ENCODE data around the gene P3H2.

P3H2 gene

GRCh38 chr3:190012314-190012782 lies 108.3 kb downstream of the P3H2 start:
- DNase-seq, result no peak

GRCh38 chr3:190010486-190010885 lies 110.2 kb downstream of the P3H2 start:
- DNase-seq, result no peak

- no peak for DNase-seq
These were observed 111.1 kb downstream of the P3H2 start for GRCh38 chr3:190009614-190010013.

GRCh38 chr3:190008432-190008831 lies 112.3 kb downstream of the P3H2 start:
- DNase-seq, result no peak

- DNase-seq, result no peak
These were observed 115.2 kb downstream of the P3H2 start for GRCh38 chr3:190005343-190006113.

GRCh38 chr3:190004656-190005055 lies 116.0 kb downstream of the P3H2 start:
- DNase-seq, result no peak

GRCh38 chr3:190003681-190004123 lies 117.0 kb downstream of the P3H2 start:
- no peak for DNase-seq

GRCh38 chr3:190003068-190003467 lies 117.6 kb downstream of the P3H2 start:
- no peak for DNase-seq

GRCh38 chr3:190001426-190001825 lies 119.3 kb downstream of the P3H2 start:
- no peak for DNase-seq

- DNase-seq, result no peak
These were observed 119.9 kb downstream of the P3H2 start for GRCh38 chr3:190000861-190001196.

- DNase-seq, result no peak
These were observed 120.4 kb downstream of the P3H2 start for GRCh38 chr3:190000187-190000860.

- no peak for DNase-seq
These were observed 121.0 kb downstream of the P3H2 start for GRCh38 chr3:189999718-190000117.

GRCh38 chr3:189995129-189995528 lies 125.6 kb downstream of the P3H2 start:
- no peak for DNase-seq

GRCh38 chr3:189990826-189991225 lies 129.9 kb downstream of the P3H2 start:
- no peak for DNase-seq

- no peak for DNase-seq
These were observed 131.8 kb downstream of the P3H2 start for GRCh38 chr3:189988854-189989253.

GRCh38 chr3:189988322-189988721 lies 132.4 kb downstream of the P3H2 start:
- DNase-seq, result no peak

- DNase-seq, result no peak
These were observed 134.7 kb downstream of the P3H2 start for GRCh38 chr3:189985948-189986347.

GRCh38 chr3:189983612-189984011 lies 137.1 kb downstream of the P3H2 start:
- DNase-seq, result no peak

GRCh38 chr3:189982321-189982945 lies 138.3 kb downstream of the P3H2 start:
- DNase-seq, result no peak

- no peak for DNase-seq
These were observed 139.0 kb downstream of the P3H2 start for GRCh38 chr3:189981668-189982067.

- no peak for DNase-seq
These were observed 141.9 kb downstream of the P3H2 start for GRCh38 chr3:189978753-189979152.

GRCh38 chr3:189977174-189977573 lies 143.5 kb downstream of the P3H2 start:
- DNase-seq, result no peak

- DNase-seq, result no peak
These were observed 145.2 kb downstream of the P3H2 start for GRCh38 chr3:189975391-189975990.

- DNase-seq, result no peak
These were observed 146.3 kb downstream of the P3H2 start for GRCh38 chr3:189974359-189974758.
